Right ventricle myocardium superior (tissue), 1 donor: ENCODE results near the gene TMEM120B. TPM values are rescaled to one million over a fixed set of nuclear protein-coding genes. Genes with fewer than 3 reads are reported as not detected.
A peak's percentile ranks its signal among the peaks of the same experiment; 100 is the strongest.
"Not testable (repeated sequence)": the region's sequence is repeated elsewhere in the genome, so short reads cannot be mapped to it uniquely, and the experiment has no call there.

Experiments used
- ATAC-seq: fragments of 200-7000 bp; cut with Tn5 transposase; one replicate; pipeline ENCODE4 v1.9.1; 2020; ENCODE audit warnings: mild to moderate bottlenecking; ENCODE audit not compliant: poor library complexity
- DNase-seq: peaks from one replicate; pipeline ENCODE4 v3.0.0-alpha.2; 2020
- intact Hi-C: fragments of 100-400 bp; cut with DNase I; formaldehyde crosslinking; loops from one replicate; pipeline ENCODE4 v1.11.2; 2022
- total RNA-seq: library from RNA; stranded (reverse); fragmentation: NEBNext Ultra II Directional; extraction: Animal tissue kit (Norgen Biotek cat#: 25700); gene quantifications from one replicate; pipeline ENCODE4 v1.2.1, GENCODE V29; 2021
- donor health status: DM: no; HTN: yes; CAD: no; lungs with severe emphysema.

TMEM120B gene
- total RNA-seq, 1 donor from 2014 or later: 9.1 TPM

DNA sequence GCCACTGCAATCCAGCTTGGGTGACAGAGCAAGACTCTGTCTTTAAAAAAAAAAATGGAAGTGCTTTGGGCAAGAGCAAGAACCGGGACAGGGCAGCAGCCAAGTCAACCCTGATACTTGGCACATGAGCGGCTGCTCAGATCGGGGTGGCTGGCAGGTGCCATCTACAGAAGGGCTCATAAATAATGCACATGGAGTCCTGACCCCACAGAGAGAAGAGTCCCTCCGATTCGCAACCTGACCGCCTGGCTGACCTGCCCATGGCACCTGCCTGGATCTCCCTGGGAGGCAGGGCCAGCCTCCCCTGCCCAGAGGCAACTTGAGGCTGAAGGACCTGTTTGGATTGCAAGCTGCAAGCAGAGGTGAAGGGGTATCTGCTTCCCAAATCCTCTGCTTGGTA lies 9.6 kb upstream of the TMEM120B start:
- ATAC-seq (no peak), DNase-seq (no peak)
- intact Hi-C loops: no loop called here

DNA sequence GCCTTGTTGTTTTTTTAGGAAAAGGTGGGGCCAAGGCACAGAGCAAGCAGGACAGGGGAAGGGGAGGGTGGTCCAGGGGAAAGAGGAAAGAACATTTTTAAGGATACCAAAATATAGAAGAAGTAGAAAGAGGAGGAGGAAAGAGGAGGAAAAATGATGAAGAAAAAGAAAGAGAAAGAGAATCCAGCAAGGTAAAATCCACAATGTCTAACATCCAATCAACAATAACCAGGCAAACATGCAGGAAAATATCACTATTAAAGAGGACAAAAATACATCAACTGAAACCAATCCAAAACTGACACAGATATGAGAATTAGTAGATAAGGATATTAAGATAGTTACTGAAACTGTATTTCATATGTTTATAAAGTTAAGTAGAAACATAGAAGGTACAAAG lies 7.0 kb upstream of the TMEM120B start:
- ATAC-seq (no peak), DNase-seq (no peak)
- intact Hi-C loops: no loop called here

DNA sequence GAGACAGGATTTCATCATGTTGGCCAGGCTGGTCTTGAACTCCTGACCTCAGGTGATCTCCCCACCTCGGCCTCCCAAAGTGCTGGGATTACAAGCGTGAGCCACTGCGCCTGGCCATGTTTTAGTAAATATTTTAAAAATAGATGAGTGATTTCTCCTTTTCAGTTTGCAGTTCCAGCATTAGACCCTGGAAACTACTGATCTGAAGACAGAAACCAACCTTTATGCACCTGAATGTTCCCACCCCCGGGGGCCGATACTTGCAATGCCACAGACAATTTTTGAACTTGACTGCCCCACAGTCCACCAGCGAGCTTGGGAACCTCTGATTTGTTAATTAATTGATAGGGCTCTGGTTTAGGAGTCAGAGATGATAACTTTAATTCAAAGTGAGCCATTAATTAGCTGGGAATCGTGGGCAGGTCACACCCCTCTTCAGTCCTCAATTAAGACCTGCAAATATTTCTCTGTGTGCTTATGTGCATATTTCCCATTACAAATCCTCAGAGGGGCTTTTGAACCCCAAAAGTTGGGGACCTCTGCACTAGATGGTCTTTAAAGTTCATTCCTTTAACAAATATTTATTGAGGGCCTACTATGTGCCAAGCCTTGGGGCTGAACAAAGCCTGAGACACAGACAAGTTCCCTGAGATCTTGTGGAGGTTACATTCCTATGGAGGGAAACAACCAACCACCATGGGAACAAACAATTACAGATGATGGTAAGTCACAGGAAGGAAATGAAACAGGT lies 4.1 kb upstream of the TMEM120B start:
- DNase-seq (no peak), ATAC-seq (no peak)
- intact Hi-C loops: no loop called here

DNA sequence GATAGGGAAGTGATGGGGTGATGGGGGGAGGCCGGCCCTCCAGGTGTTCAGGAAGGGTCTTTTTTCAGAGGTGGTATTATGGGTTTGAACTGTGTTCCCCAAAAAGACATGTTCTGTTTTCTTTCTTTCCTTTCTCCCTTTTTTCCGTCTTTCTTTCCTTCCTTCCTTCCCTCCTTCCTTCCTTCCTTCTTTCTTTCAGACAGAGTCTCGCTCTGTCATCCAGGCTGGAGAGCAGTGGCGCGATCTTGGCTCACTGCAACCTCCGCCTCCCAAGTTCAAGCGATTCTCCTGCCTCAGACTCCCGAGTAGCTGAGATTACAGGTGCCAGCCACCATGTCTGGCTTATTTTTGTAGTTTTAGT lies 3.5 kb upstream of the TMEM120B start:
- intact Hi-C loops: not testable (repeated sequence)

DNA sequence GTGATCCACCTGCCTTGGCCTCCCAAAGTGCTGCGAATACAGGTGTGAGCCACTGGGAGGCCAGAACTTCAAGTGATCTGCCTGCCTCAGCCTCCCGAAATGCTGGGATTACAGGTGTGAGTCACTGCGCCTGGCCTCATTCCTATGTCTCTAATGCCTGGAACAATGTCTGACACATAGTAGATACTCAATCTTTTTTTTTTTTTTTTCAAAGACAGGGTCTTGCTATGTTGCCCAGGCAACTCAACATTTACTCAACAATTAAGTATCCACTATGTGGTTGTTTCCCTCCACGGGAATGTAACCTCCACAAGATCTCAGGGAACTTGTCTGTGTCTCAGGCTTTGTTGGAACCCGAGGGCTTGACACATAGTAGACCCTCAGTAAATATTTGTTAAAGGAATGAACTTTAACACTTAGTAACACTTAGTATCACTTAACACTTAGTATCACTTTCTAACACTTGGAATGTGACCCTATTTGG lies 3.0 kb upstream of the TMEM120B start:
- intact Hi-C loops: no loop called here
- DNase-seq (no peak), ATAC-seq (no peak)

More for the DNA sequence above, 3.5 kb upstream of the TMEM120B start:
- DNase-seq, ATAC-seq: not testable (repeated sequence)

DNA sequence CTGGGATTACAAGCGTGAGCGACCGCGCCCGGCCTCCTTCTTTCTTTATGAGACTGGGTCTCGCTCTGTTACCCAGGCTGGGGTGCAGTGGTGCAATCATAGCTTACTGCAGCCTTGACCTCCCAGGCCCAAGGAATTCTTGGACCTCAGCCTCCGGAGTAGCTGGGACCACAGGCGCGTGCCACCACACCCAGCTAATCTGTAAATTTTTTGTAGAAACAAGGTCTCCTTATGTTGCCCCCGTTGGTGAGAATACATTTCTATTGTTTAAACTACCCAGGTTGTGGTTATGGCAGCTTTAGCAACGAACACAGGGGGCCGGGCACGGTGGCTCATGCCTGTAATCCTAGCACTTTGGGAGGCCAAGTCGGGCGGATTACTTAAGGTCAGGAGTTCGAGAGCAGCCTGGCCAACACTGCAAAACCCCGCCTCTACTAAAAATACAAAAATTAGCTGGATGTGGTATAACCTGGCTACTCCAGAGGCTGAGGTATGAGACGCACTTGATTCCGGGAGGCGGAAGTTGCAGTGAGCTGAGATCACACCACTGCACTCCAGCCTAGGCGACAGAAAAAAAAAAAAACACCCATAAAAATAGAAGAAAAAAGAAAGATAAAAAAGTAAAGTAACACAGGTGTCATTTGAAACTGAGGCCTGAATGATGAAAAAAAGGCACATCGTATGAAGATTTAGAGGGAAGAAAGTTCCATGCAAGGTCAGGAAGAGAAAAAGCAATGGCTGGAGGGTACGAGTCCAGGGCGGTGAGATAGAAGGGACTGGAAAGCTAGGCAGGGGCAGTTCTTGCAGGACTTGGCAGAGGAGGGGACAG lies 977 bp upstream of the TMEM120B start:
- ATAC-seq (peak; percentile 5), DNase-seq (no peak)

DNA sequence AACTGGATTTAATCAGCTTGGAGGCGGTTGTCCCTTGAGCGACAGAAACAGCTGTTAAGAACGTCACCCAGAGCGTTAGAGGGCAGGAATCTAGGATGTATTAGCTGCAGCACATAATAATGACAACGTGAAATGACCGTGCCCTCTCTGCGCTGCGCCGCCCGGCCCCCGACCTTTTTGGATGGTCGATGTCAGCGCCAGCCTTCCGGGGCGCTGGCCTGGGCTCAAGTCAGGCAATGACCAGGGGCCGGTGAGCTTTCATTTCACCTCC lies 427 bp upstream of the TMEM120B start:
- intact Hi-C loops: loop anchor here (5.0 kb wide), 1 partner anchor 60 kb away; no protein-coding TSS in a partner anchor
- ATAC-seq: peak; percentile 75
- peak; percentile 59 for DNase-seq

More for the DNA sequence above, 977 bp upstream of the TMEM120B start:
- intact Hi-C loops: loop anchor here (5.0 kb wide), 1 partner anchor 61 kb away; no protein-coding TSS in a partner anchor

DNA sequence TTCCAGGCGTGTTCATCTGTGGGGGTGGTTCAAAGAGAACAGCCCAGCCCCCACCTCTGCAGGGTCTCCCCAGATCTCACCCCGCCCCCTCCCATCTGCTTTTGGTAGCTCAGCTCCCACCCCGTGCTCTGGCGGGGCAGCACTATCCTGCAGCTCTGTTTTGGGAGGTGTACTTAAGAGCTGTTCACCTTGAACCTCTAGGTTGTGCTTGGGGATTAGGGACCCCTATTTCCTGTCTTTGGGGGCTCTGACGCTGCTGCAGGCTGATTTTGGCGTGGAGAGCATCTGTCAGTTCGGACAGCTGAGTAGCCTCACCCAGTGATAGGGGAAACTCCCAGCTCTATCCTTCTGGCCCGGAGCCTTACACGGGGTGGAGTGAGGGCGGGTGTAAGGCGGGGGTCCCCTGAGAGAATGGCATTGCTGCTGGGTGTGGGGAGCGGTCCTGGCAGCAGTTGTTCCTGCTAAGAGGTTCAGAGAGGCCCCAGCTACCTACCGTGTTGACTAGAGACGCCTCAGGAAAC lies 765 bp downstream of the TMEM120B start:
- ATAC-seq (peak; percentile 32), DNase-seq (peak; percentile 63)
- intact Hi-C loops: loop anchor here (5.0 kb wide), 1 partner anchor 59 kb away; no protein-coding TSS in a partner anchor

DNA sequence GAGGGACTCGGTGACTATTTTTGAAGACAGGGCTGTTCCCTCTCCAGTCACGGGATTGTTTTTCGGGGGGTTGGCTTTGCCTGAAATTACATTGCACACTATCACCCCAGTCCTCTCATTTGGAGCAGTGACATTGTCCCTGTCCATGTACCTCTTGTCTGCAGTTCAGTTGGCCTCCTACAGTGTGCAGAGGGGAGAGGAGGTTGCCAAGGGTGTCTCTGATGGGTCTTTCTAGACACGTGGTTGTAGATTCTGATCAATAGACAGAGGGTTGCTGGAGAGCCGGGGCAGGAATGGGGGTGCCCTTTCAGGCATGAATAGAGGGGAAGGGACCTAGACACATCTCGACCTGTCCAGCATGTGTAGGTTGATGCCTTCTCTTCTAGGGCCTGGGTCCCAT lies 1.2 kb downstream of the TMEM120B start:
- ATAC-seq (peak; percentile 3), DNase-seq (no peak)
- intact Hi-C loops: loop anchor here (5.0 kb wide), 1 partner anchor 59 kb away; no protein-coding TSS in a partner anchor

DNA sequence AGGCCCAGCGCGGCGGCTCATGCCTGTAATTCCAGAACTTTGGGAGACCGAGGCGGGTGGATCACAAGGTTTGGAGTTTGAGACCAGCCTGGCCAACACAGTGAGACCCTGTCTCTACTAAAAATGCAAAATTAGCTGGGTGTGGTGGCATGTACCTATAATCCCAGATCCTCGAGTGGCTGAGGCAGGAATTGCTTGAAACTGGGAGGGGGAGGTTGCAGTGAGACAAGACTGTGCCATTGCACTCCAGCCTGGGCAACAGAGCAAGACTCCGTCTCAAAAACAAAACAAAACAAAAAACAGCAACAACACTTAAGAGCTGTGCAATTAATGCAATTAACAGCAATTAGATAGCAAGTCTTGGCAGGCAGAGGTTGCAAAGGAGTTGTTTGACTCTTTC lies 2.5 kb downstream of the TMEM120B start:
- DNase-seq, ATAC-seq, intact Hi-C loops: not testable (repeated sequence)

DNA sequence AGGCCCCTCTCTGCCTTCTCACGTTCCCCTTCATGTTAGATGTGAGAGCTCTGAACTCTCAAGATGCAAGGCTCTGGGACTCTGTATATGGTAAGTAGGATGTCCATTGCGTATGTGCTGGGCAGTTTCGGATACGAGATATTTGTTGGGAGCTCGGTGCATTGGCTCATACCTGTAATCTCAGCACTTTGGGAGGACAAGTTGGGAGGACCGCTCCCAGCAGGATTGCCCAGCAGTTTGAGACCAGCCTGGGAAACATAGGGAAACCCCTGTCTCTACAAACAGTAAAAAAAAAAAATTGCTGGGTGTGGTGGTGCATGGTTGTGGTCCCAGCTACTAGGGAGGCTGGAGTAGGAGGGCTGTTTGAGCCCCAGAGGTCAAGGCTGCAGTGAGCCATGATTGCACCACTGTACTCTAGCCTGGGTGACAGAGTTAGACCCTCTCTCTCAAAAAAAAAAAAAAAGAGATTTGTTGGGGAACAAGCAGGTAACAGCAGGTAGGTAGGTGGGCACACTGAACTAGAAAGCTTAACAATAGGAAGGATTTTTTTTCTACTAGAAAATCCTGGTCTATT lies 3.4 kb downstream of the TMEM120B start:
- no peak for DNase-seq
- intact Hi-C loops: no loop called here

DNA sequence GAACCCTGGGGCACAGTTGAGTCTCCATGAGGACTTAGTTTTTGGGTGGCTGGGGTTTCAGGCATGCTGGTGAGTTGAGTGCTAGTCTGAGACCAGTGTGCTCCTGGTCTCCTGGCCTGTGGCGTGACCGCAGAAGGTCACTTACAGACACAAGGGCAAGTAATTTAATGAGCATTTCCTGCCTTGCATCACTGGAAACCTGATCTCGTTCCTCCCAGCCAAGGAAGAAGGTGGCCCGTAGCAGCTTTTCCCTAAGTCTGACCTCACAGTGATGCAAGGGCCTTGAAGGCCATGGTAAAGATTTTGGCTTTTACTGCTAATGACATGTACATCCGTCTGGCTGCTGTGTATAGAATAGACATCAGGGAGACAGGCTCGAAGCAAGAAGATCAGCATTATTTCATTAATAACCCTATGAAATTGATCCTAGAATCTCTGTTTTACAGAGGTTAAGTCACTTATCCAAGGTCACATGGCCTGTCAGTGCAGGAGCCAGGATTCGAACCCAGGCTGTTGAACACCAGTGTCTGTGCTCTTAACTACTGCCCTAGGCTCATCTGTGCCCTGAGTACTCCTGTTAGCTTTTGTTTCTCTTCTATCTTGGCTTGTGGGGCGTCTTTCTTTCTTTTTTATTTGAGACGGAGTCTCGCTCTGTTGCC lies 4.6 kb downstream of the TMEM120B start:
- no peak for ATAC-seq

More for the DNA sequence above, 3.4 kb downstream of the TMEM120B start:
- ATAC-seq: no peak

DNA sequence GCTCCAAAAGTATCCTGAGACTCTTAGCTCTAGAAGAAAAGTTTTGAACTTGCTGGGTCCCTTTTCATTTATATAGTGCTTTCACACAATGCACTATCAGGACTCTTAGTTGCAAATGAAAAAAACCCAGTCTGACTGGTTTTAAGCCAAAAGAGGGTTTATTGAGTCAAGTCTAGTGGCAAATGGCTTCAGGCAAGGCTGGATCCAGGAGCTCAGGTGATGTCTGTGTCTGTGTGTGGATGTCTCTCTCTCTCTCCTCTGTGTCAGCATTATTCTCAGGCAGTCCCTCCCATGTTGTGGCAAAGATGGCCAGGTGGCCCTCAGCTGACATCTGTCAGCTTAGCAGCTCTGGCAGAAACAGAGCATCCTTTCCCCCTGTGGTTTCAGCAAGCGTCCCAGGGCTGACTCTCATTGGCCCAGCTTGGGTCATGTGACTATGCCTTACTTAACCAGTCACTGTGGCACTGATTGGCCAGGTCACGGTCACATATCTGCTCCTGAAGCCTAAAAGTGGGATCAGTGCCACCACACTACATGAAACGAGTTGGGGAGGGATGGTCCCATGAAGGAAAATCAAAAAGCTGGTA lies 6.2 kb downstream of the TMEM120B start:
- intact Hi-C loops: no loop called here
- no peak for DNase-seq
- no peak for ATAC-seq

More for the DNA sequence above, 4.6 kb downstream of the TMEM120B start:
- no peak for DNase-seq
- intact Hi-C loops: no loop called here

DNA sequence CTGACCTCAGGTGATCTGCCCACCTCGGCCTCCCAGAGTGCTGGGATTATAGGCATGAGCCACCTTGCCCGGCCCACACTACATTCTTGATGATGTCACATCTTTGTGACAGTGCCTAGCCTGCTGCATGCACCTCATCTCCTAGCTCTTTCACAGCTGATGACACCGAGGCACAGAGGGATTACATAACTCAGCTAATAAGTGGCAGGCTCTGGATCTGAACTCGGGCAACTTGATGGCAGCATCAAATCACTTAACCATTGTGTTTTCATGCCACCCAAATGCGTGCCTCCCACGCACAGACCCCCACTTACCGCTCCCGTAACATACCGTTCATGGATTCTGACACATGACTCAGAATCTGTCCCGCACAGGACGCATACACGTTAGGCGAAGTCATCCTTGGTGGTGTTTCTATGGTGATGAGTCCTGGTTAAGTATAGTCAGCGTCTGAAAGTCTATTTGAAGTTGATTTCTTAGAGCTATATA lies 7.4 kb downstream of the TMEM120B start:
- intact Hi-C loops: no loop called here
- ATAC-seq (no peak), DNase-seq (no peak)

DNA sequence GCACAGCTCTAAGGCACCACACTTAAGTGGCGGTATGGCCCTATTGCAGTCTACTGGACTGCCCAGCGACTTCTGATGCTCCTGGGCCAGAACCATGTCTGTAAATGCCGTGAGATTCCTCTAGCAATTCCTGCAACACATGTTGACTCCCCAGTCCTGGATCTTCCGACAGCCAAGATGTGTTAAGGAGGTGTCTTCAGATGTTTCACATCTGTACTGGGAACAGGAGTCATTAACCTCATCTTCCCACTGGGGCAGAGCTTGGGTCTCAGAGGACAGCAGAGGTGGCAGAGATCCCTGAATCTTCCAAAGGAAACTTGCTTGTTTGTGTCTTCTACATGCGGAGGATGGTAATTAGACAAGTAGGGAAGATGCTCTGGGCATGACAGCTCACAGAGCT lies 8.2 kb downstream of the TMEM120B start:
- ATAC-seq: no peak

DNA sequence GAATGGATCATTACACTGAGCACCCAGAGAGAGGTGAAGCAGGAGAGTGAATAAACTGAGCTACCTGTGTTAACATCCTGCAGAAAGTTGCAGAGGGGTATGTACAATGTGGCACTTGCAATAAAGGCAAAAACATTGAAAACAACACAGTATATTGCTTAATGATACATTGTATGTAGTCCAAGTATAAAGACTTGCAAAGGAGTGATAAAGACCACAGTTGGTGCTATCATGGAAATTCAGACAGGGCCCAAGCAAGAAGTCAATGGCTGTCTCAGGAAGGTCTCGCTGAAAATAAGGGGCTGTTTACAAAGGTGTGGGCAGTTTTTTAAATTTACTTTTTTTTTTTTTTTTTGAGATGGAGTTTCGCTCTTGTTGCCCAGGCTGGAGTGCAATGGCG lies 10.0 kb downstream of the TMEM120B start:
- DNase-seq (no peak), ATAC-seq (no peak)
- intact Hi-C loops: no loop called here

More for the DNA sequence above, 8.2 kb downstream of the TMEM120B start:
- no peak for DNase-seq
- intact Hi-C loops: no loop called here

DNA sequence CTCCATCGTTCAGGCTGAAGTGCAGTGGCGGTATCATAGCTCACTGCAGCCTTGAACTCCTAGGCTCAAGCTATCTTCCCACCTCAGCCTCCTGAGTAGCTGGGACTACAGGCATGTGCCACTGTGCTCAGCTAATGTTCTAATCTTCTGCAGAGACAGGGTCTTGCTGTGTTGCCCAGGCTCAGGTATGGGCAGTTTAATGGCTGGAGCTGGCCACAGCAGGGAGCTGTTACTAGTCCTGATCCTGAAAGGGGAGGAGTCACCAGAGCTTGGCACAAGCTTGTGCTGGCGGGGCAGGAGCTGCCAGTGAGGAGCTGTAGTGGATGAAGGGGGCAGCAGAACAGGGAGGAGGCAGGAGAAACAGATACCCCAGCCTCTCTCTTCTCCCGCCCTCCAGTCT lies 10.6 kb downstream of the TMEM120B start:
- ATAC-seq (no peak), DNase-seq (no peak)
- intact Hi-C loops: no loop called here

DNA sequence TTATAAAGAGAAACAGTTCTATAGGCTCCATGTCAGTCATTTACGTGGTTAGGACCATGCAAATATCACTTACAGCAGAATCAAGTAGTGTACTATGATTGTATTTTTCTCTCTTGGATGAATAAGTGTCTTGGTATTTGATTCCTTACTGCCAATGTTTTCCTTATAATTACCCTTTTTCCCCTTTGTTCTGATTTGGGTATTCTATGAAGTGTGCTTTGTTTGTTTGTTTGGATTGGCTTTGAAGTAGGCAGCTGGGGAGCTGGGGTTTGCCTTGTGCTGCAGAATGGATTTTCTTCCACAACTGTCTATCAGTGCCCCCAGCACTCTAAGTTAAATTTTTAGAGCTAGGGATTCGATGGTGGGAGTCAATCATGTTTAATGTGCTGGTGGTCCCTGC lies 12.4 kb downstream of the TMEM120B start:
- DNase-seq (no peak), ATAC-seq (no peak)
- intact Hi-C loops: no loop called here
